Activated gamma-delta T cell (primary cell): ENCODE measurements around the gene MAP2.
"Not testable (repeated sequence)": the region's sequence is repeated elsewhere in the genome, so short reads cannot be mapped to it uniquely, and the experiment has no call there.

Experiments
- DNase-seq: peaks from one replicate; lab custom pipeline; 2025; lab: John Stamatoyannopoulos, UW

The MAP2 gene

GRCh38 chr2:209591021-209591420 is 167.2 kb downstream of the MAP2 start:
- DNase-seq = peak; percentile 2

GRCh38 chr2:209592106-209592505 is 168.3 kb downstream of the MAP2 start:
- no peak for DNase-seq

GRCh38 chr2:209593930-209594329 is 170.1 kb downstream of the MAP2 start:
- no peak for DNase-seq

GRCh38 chr2:209596262-209596661 is 172.4 kb downstream of the MAP2 start:
- no peak for DNase-seq

- not testable (repeated sequence) for DNase-seq
Measured at GRCh38 chr2:209598227-209598626, 174.4 kb downstream of the MAP2 start.

GRCh38 chr2:209600341-209601171 is 176.7 kb downstream of the MAP2 start:
- DNase-seq = no peak

GRCh38 chr2:209601497-209601896 is 177.7 kb downstream of the MAP2 start:
- DNase-seq = no peak

GRCh38 chr2:209602259-209602658 is 178.4 kb downstream of the MAP2 start:
- DNase-seq = no peak

GRCh38 chr2:209609531-209609930 is 185.7 kb downstream of the MAP2 start:
- DNase-seq = no peak

GRCh38 chr2:209610631-209611030 is 186.8 kb downstream of the MAP2 start:
- DNase-seq = no peak

- DNase-seq = no peak
Measured at GRCh38 chr2:209613649-209614305, 189.9 kb downstream of the MAP2 start.

GRCh38 chr2:209614690-209615369 is 191.0 kb downstream of the MAP2 start:
- DNase-seq = no peak

GRCh38 chr2:209619782-209620181 is 195.9 kb downstream of the MAP2 start:
- DNase-seq = no peak

- no peak for DNase-seq
Measured at GRCh38 chr2:209624192-209624938, 200.5 kb downstream of the MAP2 start.

GRCh38 chr2:209629597-209629996 is 205.8 kb downstream of the MAP2 start:
- DNase-seq = no peak

GRCh38 chr2:209633911-209634310 is 210.1 kb downstream of the MAP2 start:
- DNase-seq = no peak

- DNase-seq = no peak
Measured at GRCh38 chr2:209636076-209636475, 212.2 kb downstream of the MAP2 start.

- DNase-seq = no peak
Measured at GRCh38 chr2:209637293-209637692, 213.4 kb downstream of the MAP2 start.

GRCh38 chr2:209638346-209638745 is 214.5 kb downstream of the MAP2 start:
- no peak for DNase-seq

GRCh38 chr2:209640358-209640757 is 216.5 kb downstream of the MAP2 start:
- no peak for DNase-seq

- DNase-seq = no peak
Measured at GRCh38 chr2:209642146-209642820, 218.4 kb downstream of the MAP2 start.

GRCh38 chr2:209644842-209645241 is 221.0 kb downstream of the MAP2 start:
- no peak for DNase-seq
